Fibroblast of villous mesenchyme (primary cell): Measurements from ENCODE around the gene SURF4. TPM values are rescaled to one million over a fixed set of nuclear protein-coding genes. Genes with fewer than 3 reads are reported as not detected.
"Not testable (repeated sequence)": the region's sequence is repeated elsewhere in the genome, so short reads cannot be mapped to it uniquely, and the experiment has no call there.

Experiments
- DNase-seq: peaks from one replicate; pipeline ENCODE4 v3.0.0-alpha.2; 2010; ENCODE audit warnings: low read depth
- H3K4me3 ChIP-seq: 2 replicates; pipeline ENCODE4 v1.5.1; 2011; ENCODE audit warnings: low read depth, mild to moderate bottlenecking, low read length
- small RNA-seq: library from RNA; depleted of rRNA; stranded (forward); fragments of <200 nt; gene quantifications from one replicate; pipeline ENCODE3, GENCODE V24; 2012
- total RNA-seq: library from RNA; depleted of rRNA; stranded (reverse); fragments of >200 nt; gene quantifications from 2 replicates; pipeline ENCODE4 v1.2.3, GENCODE V29; 2012
- TF ChIP-seq, protein P1 (sequence below): IDR thresholded peaks from 2 replicates; pipeline ENCODE4 v1.5.1; 2012; ENCODE audit warnings: low read depth, mild to moderate bottlenecking, low read length; ENCODE audit not compliant: insufficient read depth

Gene SURF4
- total RNA-seq, 1 donor, result 513 TPM

DNA sequence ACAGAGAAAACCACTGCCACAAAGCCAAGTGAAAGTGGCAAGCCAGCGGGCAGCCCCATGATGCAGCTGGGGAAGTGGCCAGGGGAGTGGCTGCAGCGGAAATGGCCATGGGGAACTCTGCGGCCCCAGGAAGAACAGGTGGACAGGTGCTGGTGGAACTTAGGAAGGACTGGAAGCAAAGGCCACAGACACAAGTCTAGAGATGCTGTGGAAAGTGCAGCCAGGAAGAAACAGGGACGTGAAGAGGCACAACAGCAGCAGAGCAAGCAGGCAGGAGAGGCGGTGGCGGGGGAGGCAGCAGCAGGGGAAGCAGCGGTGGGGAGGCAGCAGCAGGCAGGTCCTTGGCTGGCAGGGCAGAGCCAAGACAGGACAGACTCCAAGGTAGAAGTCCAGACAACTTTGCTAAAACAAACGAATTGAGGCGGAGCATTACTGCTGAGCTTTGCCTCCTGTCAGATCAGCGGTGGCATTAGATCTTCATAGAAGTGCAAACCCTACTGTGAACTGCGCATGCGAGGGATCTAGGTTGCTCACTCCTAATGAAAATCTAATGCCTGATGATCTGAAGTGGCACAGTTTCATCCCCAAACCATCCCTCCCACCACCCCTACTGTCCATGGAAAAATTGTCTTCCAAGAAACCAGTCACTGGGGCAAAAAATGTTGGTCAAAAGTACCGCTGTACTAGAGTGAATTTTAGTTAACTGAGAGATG, 51.7 kb downstream of the SURF4 start:
- H3K4me3 ChIP-seq, result no peak overlapping the region
- TF ChIP-seq, protein P1, sequence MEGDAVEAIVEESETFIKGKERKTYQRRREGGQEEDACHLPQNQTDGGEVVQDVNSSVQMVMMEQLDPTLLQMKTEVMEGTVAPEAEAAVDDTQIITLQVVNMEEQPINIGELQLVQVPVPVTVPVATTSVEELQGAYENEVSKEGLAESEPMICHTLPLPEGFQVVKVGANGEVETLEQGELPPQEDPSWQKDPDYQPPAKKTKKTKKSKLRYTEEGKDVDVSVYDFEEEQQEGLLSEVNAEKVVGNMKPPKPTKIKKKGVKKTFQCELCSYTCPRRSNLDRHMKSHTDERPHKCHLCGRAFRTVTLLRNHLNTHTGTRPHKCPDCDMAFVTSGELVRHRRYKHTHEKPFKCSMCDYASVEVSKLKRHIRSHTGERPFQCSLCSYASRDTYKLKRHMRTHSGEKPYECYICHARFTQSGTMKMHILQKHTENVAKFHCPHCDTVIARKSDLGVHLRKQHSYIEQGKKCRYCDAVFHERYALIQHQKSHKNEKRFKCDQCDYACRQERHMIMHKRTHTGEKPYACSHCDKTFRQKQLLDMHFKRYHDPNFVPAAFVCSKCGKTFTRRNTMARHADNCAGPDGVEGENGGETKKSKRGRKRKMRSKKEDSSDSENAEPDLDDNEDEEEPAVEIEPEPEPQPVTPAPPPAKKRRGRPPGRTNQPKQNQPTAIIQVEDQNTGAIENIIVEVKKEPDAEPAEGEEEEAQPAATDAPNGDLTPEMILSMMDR, result no peak
- DNase-seq, result no peak

- no peak overlapping the region for H3K4me3 ChIP-seq
- no peak for DNase-seq
- TF ChIP-seq, protein P1, result no peak
Measured at GRCh38 chr9:133323211-133323610, 52.6 kb downstream of the SURF4 start.

DNA sequence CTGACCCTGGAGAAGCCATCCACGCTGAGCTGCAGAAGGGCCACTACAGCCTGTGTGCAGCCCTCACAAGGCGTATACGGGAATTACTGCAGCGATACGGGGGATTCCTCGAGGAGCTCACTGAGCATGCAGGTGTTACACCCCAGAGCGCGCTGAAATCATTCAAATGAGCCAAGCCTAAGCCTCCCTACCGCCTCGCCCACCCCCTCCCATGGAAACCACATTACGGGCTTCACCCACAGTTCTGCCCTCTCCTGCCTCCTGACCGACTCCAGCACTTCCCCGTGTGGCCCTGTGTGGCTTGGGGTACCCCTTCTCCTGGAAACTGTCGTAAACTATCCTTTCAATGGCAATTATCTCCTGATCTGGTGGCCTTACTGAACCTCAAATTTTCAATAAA, 53.2 kb downstream of the SURF4 start:
- H3K4me3 ChIP-seq, result no peak overlapping the region
- TF ChIP-seq, protein P1, result no peak
- DNase-seq, result no peak

DNA sequence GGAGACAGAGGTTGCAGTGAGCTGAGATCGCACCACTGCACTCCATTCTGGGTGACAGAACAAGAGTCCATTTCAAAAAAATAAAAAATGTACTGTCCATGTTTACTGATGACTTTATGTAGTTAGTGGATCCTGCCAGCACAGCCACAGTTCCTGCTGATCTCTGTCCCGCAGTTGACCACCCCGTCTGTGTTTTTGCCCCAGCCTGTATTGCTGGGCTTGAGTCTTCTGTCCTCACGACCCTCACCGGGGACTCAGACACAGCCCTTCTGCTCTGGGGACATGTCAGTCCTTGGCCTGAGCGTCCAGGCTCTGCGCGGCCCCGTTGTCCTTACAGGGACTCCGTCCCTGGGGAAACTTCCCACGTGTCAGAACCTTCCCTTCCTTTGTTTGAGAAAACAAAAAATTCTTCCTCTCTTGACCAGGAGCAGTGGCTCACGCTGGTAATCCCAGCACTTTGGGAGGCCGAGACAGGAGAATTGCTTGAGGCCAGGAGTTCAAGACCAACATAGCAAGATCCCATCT, 54.4 kb downstream of the SURF4 start:
- H3K4me3 ChIP-seq, result no peak overlapping the region
- TF ChIP-seq, protein P1, result no peak
- DNase-seq, result no peak

- no peak for DNase-seq
- TF ChIP-seq, protein P1, result no peak
- no peak overlapping the region for H3K4me3 ChIP-seq
Measured at GRCh38 chr9:133320421-133320881, 55.4 kb downstream of the SURF4 start.

GRCh38 chr9:133317551-133317950, 58.3 kb downstream of the SURF4 start:
- not testable (repeated sequence) for H3K4me3 ChIP-seq, DNase-seq

DNA sequence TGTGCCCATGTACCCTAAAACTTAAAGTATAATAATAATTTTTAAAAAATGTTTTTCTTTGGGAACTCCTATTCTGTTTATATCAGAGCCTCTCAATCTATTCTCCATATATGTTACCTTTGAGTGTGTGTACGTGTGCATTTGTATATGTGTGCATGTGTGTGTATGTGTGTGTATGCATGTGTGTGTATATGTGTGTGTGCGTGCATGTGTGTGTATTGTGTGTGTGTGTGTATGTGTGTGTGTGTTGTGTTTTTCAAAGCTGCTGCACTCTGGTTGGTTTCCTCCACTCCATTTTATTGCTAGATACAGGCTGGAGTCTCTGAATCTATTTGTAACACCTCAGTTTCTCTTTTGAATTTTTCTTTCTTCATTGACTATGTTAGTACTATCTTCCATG, 59.9 kb downstream of the SURF4 start:
- DNase-seq, result no peak
- TF ChIP-seq, protein P1, result no peak
- no peak overlapping the region for H3K4me3 ChIP-seq

Small RNA genes within 50 kb of the gene (small RNA-seq; reads per million reads assigned to genes)
- not detected for gene RF00019
- not detected for gene SNORD24
- not detected for gene SNORD36A
- gene SNORD36B, result not detected
- gene SNORD36C, result not detected

Other genes starting within 250 kb of the SURF4 start
- 4.7 and 5.8 TPM in 2 replicates for gene GBGT1, start 212.1 kb downstream of the SURF4 start, total RNA-seq
- gene OBP2B, start 166.8 kb downstream of the SURF4 start, total RNA-seq, result not detected in 2 replicates
- not detected in 2 replicates for gene ABO, start 100.9 kb downstream of the SURF4 start, total RNA-seq
- gene SURF6, start 39.9 kb downstream of the SURF4 start, total RNA-seq, result 7.4 and 8.2 TPM in 2 replicates
- gene MED22, start 27.9 kb downstream of the SURF4 start, total RNA-seq, result 11.9 and 12.1 TPM in 2 replicates
- gene RPL7A, start 27.8 kb downstream of the SURF4 start, total RNA-seq, result 1,651 and 1,997 TPM in 2 replicates
- 13.4 and 14.2 TPM in 2 replicates for gene SURF1, start 19.6 kb downstream of the SURF4 start, total RNA-seq
- gene SURF2, start 19.5 kb downstream of the SURF4 start, total RNA-seq, result 12.1 and 16.1 TPM in 2 replicates
- gene STKLD1, start 306 bp upstream of the SURF4 start, total RNA-seq, result 0.32 and 2.6 TPM in 2 replicates
- gene REXO4, start 42.0 kb upstream of the SURF4 start, total RNA-seq, result 10.0 and 12.5 TPM in 2 replicates
- gene ADAMTS13, start 46.3 kb upstream of the SURF4 start, total RNA-seq, result 1.3 TPM in 2 replicates
- gene CACFD1, start 83.9 kb upstream of the SURF4 start, total RNA-seq, result 3.9 and 7.7 TPM in 2 replicates
- 35.4 and 41.9 TPM in 2 replicates for gene SLC2A6, start 103.0 kb upstream of the SURF4 start, total RNA-seq
- not detected in 2 replicates for gene MYMK, start 148.9 kb upstream of the SURF4 start, total RNA-seq
- gene ADAMTSL2, start 158.6 kb upstream of the SURF4 start, total RNA-seq, result under 0.01 and 0.32 TPM in 2 replicates
- gene FAM163B, start 233.3 kb upstream of the SURF4 start, total RNA-seq, result not detected in 2 replicates